ENCODE data around the gene TAX1BP3. TPM values are rescaled to one million over a fixed set of nuclear protein-coding genes. Genes with fewer than 3 reads are reported as not detected.

Gene TAX1BP3
- total and polyA plus RNA-seq, 9 of the 15 experiments (the other 6 are each of a cell fraction or from before 2014, with no cell fraction given) = 0.99 to 14.5 (median 6.2) TPM

- TF ChIP-seq PBX2 (CRISPR knock-in tag; IDR thresholded peaks at IDR 0.05; ENCODE audit: low read depth) = no peak
- TF ChIP-seq PBX2 (tag; conservative IDR thresholded peaks at IDR 0.05; ENCODE audit: low read depth) = no peak
- no peak for TF ChIP-seq ETV6 (IDR thresholded peaks at IDR 0.05; ENCODE audit: borderline replicate concordance in 1 of 2, low read depth in 2 of 2, low read length in 1 of 2)
- no peak for TF ChIP-seq ETV6 (CRISPR knock-in tag; IDR thresholded peaks at IDR 0.05; ENCODE audit: borderline replicate concordance)
- TF ChIP-seq STAT5B (CRISPR knock-in tag; IDR thresholded peaks at IDR 0.05) = no peak
- TF ChIP-seq CHD7 (IDR thresholded peaks at IDR 0.05; ENCODE audit: low read depth, low read length) = no peak
- no peak for TF ChIP-seq E4F1 (CRISPR knock-in tag; IDR thresholded peaks at IDR 0.05; ENCODE audit: borderline replicate concordance)
- TF ChIP-seq ZEB2 (IDR thresholded peaks at IDR 0.05) = 0 out of 2 replicates have a peak, but pooled peaks have one; percentile 30
- no peak for TF ChIP-seq RBM34 (IDR thresholded peaks at IDR 0.05; ENCODE audit: borderline replicate concordance, insufficient read depth, low read length)
- peak; percentile 61; the same call in 1 of the 2 replicates for TF ChIP-seq ADNP (tag; IDR thresholded peaks at IDR 0.05)
- TF ChIP-seq FOXA1 (IDR thresholded peaks at IDR 0.05; ENCODE audit: borderline replicate concordance) = no peak
Observed at GRCh38 chr17:3712811-3713463, 44.6 kb upstream of the TAX1BP3 start (continued).

All from K562 (cell line).